H1 (cell line): Measurements from ENCODE around the gene MRPS15. TPM values are rescaled to one million over a fixed set of nuclear protein-coding genes. Genes with fewer than 3 reads are reported as not detected.

Experiments
- CTCF ChIA-PET: fragments of 300-600 bp; sonication (Branson Sonifier 250); formaldehyde crosslinking; loops from one replicate; lab custom pipeline; 2021; ENCODE audit not compliant: partially characterized antibody; lab: Charles Lee
- POLR2A ChIA-PET: fragments of 300-600 bp; sonication (Branson Sonifier 250); formaldehyde crosslinking; loops from one replicate; lab custom pipeline; 2021; ENCODE audit warnings: inconsistent platforms; ENCODE audit not compliant: partially characterized antibody; lab: Charles Lee
- DNase-seq, 2 experiments: peaks; one replicate each; pipeline versions ENCODE4 v3.0.0 to v3.0.0-alpha.2; 2010 to 2022; ENCODE audit warnings: low spot score in 2 of 2, low read depth in 1 of 2, mixed read lengths in 1 of 2
- FAIRE-seq: peaks from 2 replicates; lab custom pipeline; 2011; peaks lifted over from hg19 to GRCh38; lab: Jason Lieb, UNC
- H2AFZ ChIP-seq: 2 replicates; pipeline ENCODE4 v1.8.1; 2012; ENCODE audit warnings: low read length, inconsistent platforms
- H2AK5ac ChIP-seq: 2 replicates; pipeline ENCODE4 v1.6.1; 2013; ENCODE audit warnings: low read depth, low read length
- H2BK120ac ChIP-seq: replicated peaks from 2 replicates; pipeline ENCODE3; 2013; ENCODE audit warnings: low read depth, low read length, inconsistent platforms
- H2BK12ac ChIP-seq: 2 replicates; pipeline ENCODE4 v1.6.1; 2013; ENCODE audit warnings: low read depth, low read length
- H2BK15ac ChIP-seq: 2 replicates; pipeline ENCODE4 v1.6.1; 2013; ENCODE audit warnings: low read length
- H2BK20ac ChIP-seq: 2 replicates; pipeline ENCODE4 v1.6.1; 2013; ENCODE audit warnings: low read length
- H2BK5ac ChIP-seq: 2 replicates; pipeline ENCODE4 v1.6.1; 2013; ENCODE audit warnings: low read depth, low read length
- H3K14ac ChIP-seq: 2 replicates; pipeline ENCODE4 v1.6.1; 2013; ENCODE audit warnings: inconsistent platforms; ENCODE audit not compliant: insufficient read length
- H3K18ac ChIP-seq: 2 replicates; pipeline ENCODE4 v1.6.1; 2013; ENCODE audit warnings: low read length; ENCODE audit errors: extremely low read depth
- H3K23ac ChIP-seq: 2 replicates; pipeline ENCODE4 v1.6.1; 2013; ENCODE audit warnings: inconsistent platforms; ENCODE audit not compliant: insufficient read length
- H3K23me2 ChIP-seq: 2 replicates; pipeline ENCODE4 v1.6.1; 2013; ENCODE audit warnings: low read depth, low read length
- H3K27ac ChIP-seq: 2 replicates; pipeline ENCODE4 v1.6.1; 2011; ENCODE audit warnings: low read depth, low read length, inconsistent platforms
- H3K27me3 ChIP-seq, 4 experiments: replicated peaks in 1 of 4; 1 replicate in 1 of 4; 2 replicates in 3 of 4; pipeline versions ENCODE4 v1.6.1 to v1.8.1; 2011 to 2013; ENCODE audit warnings: low read length in 3 of 4, mild to moderate bottlenecking in 3 of 4, inconsistent platforms in 2 of 4, mixed read lengths in 2 of 4, moderate library complexity in 1 of 4; ENCODE audit not compliant: control insufficient read depth in 3 of 4, insufficient read depth in 3 of 4; ENCODE audit errors: extremely low read depth in 1 of 4
- H3K36me3 ChIP-seq, 4 experiments: 2 replicates each; pipeline versions ENCODE4 v1.6.1 to v1.8.1; 2011 to 2013; ENCODE audit warnings: mild to moderate bottlenecking in 4 of 4, low read length in 3 of 4, moderate library complexity in 2 of 4, control low read depth in 1 of 4, inconsistent platforms in 1 of 4; ENCODE audit not compliant: insufficient read depth in 4 of 4, control insufficient read depth in 2 of 4
- H3K4ac ChIP-seq: replicated peaks from 2 replicates; pipeline ENCODE3; 2013; ENCODE audit warnings: low read length, low read depth, mixed read lengths, inconsistent platforms; ENCODE audit not compliant: insufficient read length
- H3K4me1 ChIP-seq, 4 experiments: replicated peaks in 1 of 4; 1 replicate in 1 of 4; 2 replicates in 3 of 4; pipeline versions ENCODE4 v1.6.1 to v1.8.1; 2011 to 2013; ENCODE audit warnings: low read length in 3 of 4, inconsistent platforms in 2 of 4, mixed read lengths in 1 of 4; ENCODE audit not compliant: insufficient read depth in 4 of 4, control insufficient read depth in 3 of 4
- H3K4me2 ChIP-seq, 2 experiments: 2 replicates each; pipeline versions ENCODE4 v1.6.1 to v1.8.1; 2011 to 2013; ENCODE audit warnings: low read depth in 2 of 2, low read length in 2 of 2, control low read depth in 1 of 2, inconsistent platforms in 1 of 2, mild to moderate bottlenecking in 1 of 2; ENCODE audit not compliant: insufficient read depth in 1 of 2
- H3K4me3 ChIP-seq, 4 experiments: fragments of 200-600, 300-600 bp in 1 of 4; sonication (generic), shearing (Covaris generic), sonication (Bioruptor Twin) in 1 of 4; 2 replicates each; pipeline versions ENCODE4 v1.5.1 to v1.8.1; 2011 to 2016; ENCODE audit warnings: low read length in 4 of 4, low read depth in 3 of 4, control low read depth in 2 of 4, inconsistent platforms in 2 of 4, mild to moderate bottlenecking in 2 of 4, mixed read lengths in 1 of 4, moderate library complexity in 1 of 4; ENCODE audit not compliant: insufficient read depth in 2 of 4; ENCODE audit errors: extremely low read depth in 1 of 4
- H3K56ac ChIP-seq: replicated peaks from 2 replicates; pipeline ENCODE3; 2013; ENCODE audit warnings: low read depth, mild to moderate bottlenecking, mixed read lengths, low read length, inconsistent platforms; ENCODE audit not compliant: insufficient read length
- H3K79me1 ChIP-seq: 2 replicates; pipeline ENCODE4 v1.6.1; 2013; ENCODE audit warnings: low read depth, low read length, control low read depth
- H3K79me2 ChIP-seq, 2 experiments: 2 replicates each; pipeline versions ENCODE4 v1.6.1 to v1.8.1; 2012 to 2013; ENCODE audit warnings: low read length in 2 of 2, mild to moderate bottlenecking in 2 of 2, inconsistent platforms in 1 of 2; ENCODE audit not compliant: insufficient read depth in 2 of 2, control insufficient read depth in 1 of 2
- H3K9ac ChIP-seq, 4 experiments: replicated peaks in 1 of 4; 1 replicate in 1 of 4; 2 replicates in 3 of 4; pipeline versions ENCODE4 v1.6.1 to v1.8.1; 2011 to 2013; ENCODE audit warnings: low read depth in 3 of 4, low read length in 3 of 4, control low read depth in 2 of 4, mild to moderate bottlenecking in 2 of 4, moderate library complexity in 2 of 4, inconsistent platforms in 1 of 4; ENCODE audit errors: extremely low read depth in 1 of 4
- H3K9me3 ChIP-seq, 2 experiments: 2 replicates each; pipeline versions ENCODE4 v1.6.1 to v1.8.1; 2012 to 2013; ENCODE audit warnings: mild to moderate bottlenecking in 2 of 2, moderate library complexity in 2 of 2, control low read depth in 1 of 2, inconsistent platforms in 1 of 2, low read depth in 1 of 2, low read length in 1 of 2, mixed read lengths in 1 of 2; ENCODE audit not compliant: insufficient read depth in 2 of 2
- H4K20me1 ChIP-seq, 2 experiments: replicated peaks in 1 of 2; 2 replicates each; pipeline versions ENCODE3 to v1.8.1; 2011 to 2013; ENCODE audit warnings: inconsistent platforms in 2 of 2, low read length in 2 of 2, mild to moderate bottlenecking in 1 of 2; ENCODE audit not compliant: insufficient read depth in 2 of 2, control insufficient read depth in 1 of 2
- H4K5ac ChIP-seq: 2 replicates; pipeline ENCODE4 v1.6.1; 2013; ENCODE audit warnings: low read length, low read depth, mixed read lengths, inconsistent platforms; ENCODE audit not compliant: insufficient read length
- H4K8ac ChIP-seq: 2 replicates; pipeline ENCODE4 v1.8.0; 2013; ENCODE audit warnings: mild to moderate bottlenecking, moderate library complexity, low read length, inconsistent platforms; ENCODE audit not compliant: insufficient read depth; ENCODE audit errors: extremely low read depth
- H4K91ac ChIP-seq: replicated peaks from 2 replicates; pipeline ENCODE3; 2013; ENCODE audit warnings: low read length, mixed read lengths, inconsistent platforms; ENCODE audit not compliant: insufficient read length
- CHD2 ChIP-seq: IDR thresholded peaks from 2 replicates; pipeline ENCODE4 v1.6.1; 2012; ENCODE audit warnings: low read length, improper control_type of control experiment
- CREB1 ChIP-seq: IDR thresholded peaks from 2 replicates; pipeline ENCODE4 v1.6.1; 2012; ENCODE audit warnings: inconsistent platforms
- CTBP2 ChIP-seq: IDR thresholded peaks from 2 replicates; pipeline ENCODE4 v1.7.0; 2011; ENCODE audit warnings: borderline replicate concordance, mild to moderate bottlenecking, moderate library complexity, mixed read lengths, low read length; ENCODE audit not compliant: insufficient read depth, insufficient read length
- FOSL1 ChIP-seq: IDR thresholded peaks from 2 replicates; pipeline ENCODE4 v1.6.1; 2011; ENCODE audit warnings: mild to moderate bottlenecking, low read depth, low read length, moderate library complexity; ENCODE audit not compliant: insufficient read depth
- GTF2F1 ChIP-seq: IDR thresholded peaks from 2 replicates; pipeline ENCODE4 v1.6.1; 2012; ENCODE audit warnings: low read depth, low read length, improper control_type of control experiment, borderline replicate concordance
- JUN ChIP-seq: IDR thresholded peaks from 2 replicates; pipeline ENCODE4 v1.6.1; 2011; ENCODE audit warnings: low read depth, mild to moderate bottlenecking, improper control_type of control experiment, low read length
- RBBP5 ChIP-seq: IDR thresholded peaks from 2 replicates; pipeline ENCODE4 v1.7.1; 2012; ENCODE audit warnings: low read depth, mild to moderate bottlenecking, inconsistent platforms, low read length, moderate library complexity, borderline replicate concordance
- SUZ12 ChIP-seq: fragments of 200-600 bp; sonication (generic); IDR thresholded peaks from 2 replicates; pipeline ENCODE4 v1.6.1; 2012; ENCODE audit warnings: mild to moderate bottlenecking, inconsistent platforms, low read length, moderate library complexity, mixed read lengths
- TAF7 ChIP-seq: optimal IDR thresholded peaks from 2 replicates; pipeline ENCODE3; 2011; ENCODE audit warnings: low read depth, mild to moderate bottlenecking, inconsistent platforms, low read length, moderate library complexity, borderline replicate concordance
- WGBS, 2 experiments: shearing (Covaris generic) in 1 of 2; methylation state at CpG; one replicate each; pipeline versions ENCODE4 v1.1.6 to v1.1.7; 2013 to 2015; ENCODE audit warnings: low lambda C conversion rate in 2 of 2, mixed read lengths in 2 of 2, inconsistent platforms in 1 of 2, low coverage in 1 of 2, missing lambda C conversion rate in 1 of 2; ENCODE audit not compliant: insufficient replicate concordance in 2 of 2, insufficient coverage in 1 of 2, insufficient read length in 1 of 2; ENCODE audit errors: extremely low coverage in 1 of 2, missing lambda C conversion rate in 1 of 2; 5-methylcytosine and 5-hydroxymethylcytosine counted together
- polyA plus RNA-seq, 7 experiments: library from polyadenylated mRNA; depleted of rRNA in 3 of 7; stranded (reverse) in 5 of 7; unstranded in 2 of 7; fragments of >200 nt in 5 of 7; fragments of 200-250 nt in 2 of 7; gene quantifications; 1 replicate in 5 of 7; 2 replicates in 1 of 7; 4 replicates in 1 of 7; pipeline versions ENCODE4 v1.2.1 to v1.2.3, GENCODE V29; 2011 to 2013; ENCODE audit warnings: missing spikeins in 2 of 7, mixed read lengths in 2 of 7
- total RNA-seq: library from RNA; stranded (reverse); fragmentation: NEBNext Ultra II Directional; extraction: Animal tissue kit (Norgen Biotek cat#: 25700); gene quantifications from 2 replicates; pipeline ENCODE4 v1.2.1, GENCODE V29; 2021
- TF ChIP-seq, protein P1 (sequence below): IDR thresholded peaks from 2 replicates; pipeline ENCODE4 v1.6.1; 2011; ENCODE audit warnings: low read depth, mild to moderate bottlenecking, low read length; ENCODE audit not compliant: insufficient read depth
- TF ChIP-seq, protein P2 (sequence below): IDR thresholded peaks from 2 replicates; pipeline ENCODE4 v1.6.1; 2012; ENCODE audit warnings: inconsistent platforms

The MRPS15 gene
- total and polyA plus RNA-seq, 2 of the 8 experiments (the other 6 are each of a cell fraction or from before 2014, with no cell fraction given): 53.6 to 129 TPM

DNA sequence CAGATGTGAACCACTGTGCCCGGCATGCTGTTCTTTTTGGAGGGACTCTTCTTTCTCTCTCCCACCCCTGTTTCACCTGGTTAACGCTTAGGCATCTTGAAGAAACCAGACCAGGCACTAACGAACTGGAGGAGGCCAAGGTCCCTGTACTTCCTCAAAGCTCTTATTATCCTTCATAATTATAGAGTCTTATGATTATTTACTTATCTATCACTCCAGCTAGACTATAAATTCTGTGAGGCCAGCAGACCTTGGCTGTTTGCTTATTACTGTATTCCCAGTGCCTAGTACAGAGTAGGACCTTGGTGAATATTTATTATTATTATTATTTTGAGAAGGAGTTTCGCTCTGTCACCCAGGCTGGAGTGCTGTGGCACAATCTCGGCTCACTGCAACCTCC, 12.8 kb upstream of the MRPS15 start:
- Histone ChIP-seq H2BK5ac (no peak overlapping the region), H2BK15ac (no peak overlapping the region; the same call in 1 of the 2 replicates), H3K4me3 (no peak overlapping the region), H3K18ac (no peak overlapping the region), H4K5ac (no peak overlapping the region), H3K14ac (no peak overlapping the region), H3K23me2 (no peaks in the 10 kb centered on the region), H2BK12ac (no peak overlapping the region), H2BK20ac (no peak overlapping the region), H3K27ac (no peak overlapping the region), H3K9ac (no peak overlapping the region), H3K27me3 (0 out of 7 replicates have a peak, but pooled peaks cover 0 to 2% (median 0%) of the 10 kb centered on the region in 4 experiments), H3K4ac (no peak overlapping the region), H4K91ac (no peak overlapping the region), H2AFZ (no peak overlapping the region), H3K79me2 (no peaks in the 10 kb centered on the region), H3K9me3 (no peaks in the 10 kb centered on the region), H4K8ac (no peak overlapping the region), H3K56ac (no peak overlapping the region), H3K79me1 (no peaks in the 10 kb centered on the region), H2BK120ac (no peak overlapping the region), H3K4me2 (no peak overlapping the region), H3K23ac (no peak overlapping the region), H4K20me1 (no peaks in the 10 kb centered on the region), H3K36me3 (no peaks in the 10 kb centered on the region), H3K4me1 (peaks cover 0 to 2% (median 0%) of the 10 kb centered on the region in 4 experiments; a peak in 1 of 7 replicates), H2AK5ac (no peak overlapping the region)
- ChIA-PET POLR2A (interaction anchor here (2.8 kb wide), 1 partner anchor 13 kb away, joined by 11 read pairs; the partner anchor contains the start of gene MRPS15), CTCF (interaction anchor here (1.0 kb wide), 1 partner anchor 8 kb away, joined by 4 read pairs; no protein-coding TSS in a partner anchor)
- no peak for FAIRE-seq
- no peak for DNase-seq
- 93% methylated on average over 4 of the region's 5 CpGs; no CpG with 5 or more reads in 1 of the 2 experiments for WGBS, 2 experiments
- TF ChIP-seq TAF7 (no peak), JUN (no peak), SUZ12 (no peak), RBBP5 (no peak), GTF2F1 (no peak), CHD2 (no peak), CREB1 (no peak), FOSL1 (no peak), CTBP2 (no peak)
- TF ChIP-seq, protein P1, sequence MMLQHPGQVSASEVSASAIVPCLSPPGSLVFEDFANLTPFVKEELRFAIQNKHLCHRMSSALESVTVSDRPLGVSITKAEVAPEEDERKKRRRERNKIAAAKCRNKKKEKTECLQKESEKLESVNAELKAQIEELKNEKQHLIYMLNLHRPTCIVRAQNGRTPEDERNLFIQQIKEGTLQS: no peak
- TF ChIP-seq, protein P2, sequence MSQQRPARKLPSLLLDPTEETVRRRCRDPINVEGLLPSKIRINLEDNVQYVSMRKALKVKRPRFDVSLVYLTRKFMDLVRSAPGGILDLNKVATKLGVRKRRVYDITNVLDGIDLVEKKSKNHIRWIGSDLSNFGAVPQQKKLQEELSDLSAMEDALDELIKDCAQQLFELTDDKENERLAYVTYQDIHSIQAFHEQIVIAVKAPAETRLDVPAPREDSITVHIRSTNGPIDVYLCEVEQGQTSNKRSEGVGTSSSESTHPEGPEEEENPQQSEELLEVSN: no peak
